ENCODE measurements around the gene MSLN.
"Not testable (repeated sequence)": the region's sequence is repeated elsewhere in the genome, so short reads cannot be mapped to it uniquely, and the experiment has no call there.

The MSLN gene

GRCh38 chr16:735982-736453, 24.5 kb upstream of the MSLN start:
- no peak for DNase-seq (ENCODE audit: low read depth)

GRCh38 chr16:736936-737481, 23.5 kb upstream of the MSLN start:
- DNase-seq (ENCODE audit: low read depth) = no peak

- DNase-seq (ENCODE audit: low read depth) = no peak
These were observed 20.7 kb upstream of the MSLN start for GRCh38 chr16:739560-740458.

- no peak for DNase-seq (ENCODE audit: low read depth)
These were observed 20.1 kb upstream of the MSLN start for GRCh38 chr16:740459-740763.

GRCh38 chr16:740764-741505, 19.6 kb upstream of the MSLN start, which contains the start of gene CIAO3:
Gene CIAO3, minus strand, starts transcription at chr16:740997. Its CDS starts 12 bp downstream, at chr16:740985.
- DNase-seq (ENCODE audit: low read depth) = peak; percentile 34

- no peak for DNase-seq (ENCODE audit: low read depth)
These were observed 18.4 kb upstream of the MSLN start for GRCh38 chr16:741986-742629.

- DNase-seq (ENCODE audit: low read depth) = not testable (repeated sequence)
These were observed 17.6 kb upstream of the MSLN start for GRCh38 chr16:742894-743293.

- no peak for DNase-seq (ENCODE audit: low read depth)
These were observed 16.6 kb upstream of the MSLN start for GRCh38 chr16:743794-744500.

GRCh38 chr16:745739-746138, 14.8 kb upstream of the MSLN start:
- DNase-seq (ENCODE audit: low read depth) = no peak

GRCh38 chr16:746637-747036, 13.9 kb upstream of the MSLN start:
- DNase-seq (ENCODE audit: low read depth) = no peak

GRCh38 chr16:747978-748746, 12.4 kb upstream of the MSLN start:
- no peak for DNase-seq (ENCODE audit: low read depth)

- DNase-seq (ENCODE audit: low read depth) = peak; percentile 88
These were observed 11.5 kb upstream of the MSLN start for GRCh38 chr16:749010-749409.

- no peak for DNase-seq (ENCODE audit: low read depth)
These were observed 10.0 kb upstream of the MSLN start for GRCh38 chr16:750485-750884.

GRCh38 chr16:751152-752006, 9.2 kb upstream of the MSLN start:
- DNase-seq (ENCODE audit: low read depth) = no peak

GRCh38 chr16:752007-752312, 8.6 kb upstream of the MSLN start:
- DNase-seq (ENCODE audit: low read depth) = no peak

- DNase-seq (ENCODE audit: low read depth) = not testable (repeated sequence)
These were observed 6.4 kb upstream of the MSLN start for GRCh38 chr16:754121-754607.

GRCh38 chr16:754656-755055, 5.9 kb upstream of the MSLN start:
- DNase-seq (ENCODE audit: low read depth) = no peak

- no peak for DNase-seq (ENCODE audit: low read depth)
These were observed 4.1 kb upstream of the MSLN start for GRCh38 chr16:756428-756827.

- DNase-seq (ENCODE audit: low read depth) = no peak
These were observed 1.2 kb upstream of the MSLN start for GRCh38 chr16:759110-759910.
